ENCODE data around the gene USH1G.

Gene USH1G

GRCh38 chr17:74925242-74925641, 2.2 kb upstream of the USH1G start:
- H3K27ac ChIP-seq (ENCODE audit: low read length), result no peak overlapping the region
- no peak overlapping the region for H3K9ac ChIP-seq (ENCODE audit: low read length)
- TF ChIP-seq EZH2phosphoT487 (IDR thresholded peaks at IDR 0.05; ENCODE audit: low read depth) (no peak), CTCF (IDR thresholded peaks at IDR 0.05; ENCODE audit: low read depth, low read length) (no peak)
- H3K9me3 ChIP-seq (ENCODE audit: insufficient read depth, low read length), result no peaks in the 10 kb centered on the region
- no peaks in the 10 kb centered on the region for H4K20me1 ChIP-seq (ENCODE audit: insufficient read depth, low read length)
- no peak overlapping the region for H3K4me2 ChIP-seq (ENCODE audit: low read length)
- H3K36me3 ChIP-seq (replicated peaks; ENCODE audit: low read depth, low read length), result no peaks in the 10 kb centered on the region
- no peaks in the 10 kb centered on the region for H3K4me1 ChIP-seq (ENCODE audit: low read length)
- H3K4me3 ChIP-seq (ENCODE audit: low read length), result no peak overlapping the region
- no peak overlapping the region for H2AFZ ChIP-seq (ENCODE audit: low read depth, low read length)
- no peaks in the 10 kb centered on the region for H3K79me2 ChIP-seq (ENCODE audit: low read length)
- no peaks in the 10 kb centered on the region for H3K27me3 ChIP-seq (ENCODE audit: low read depth, low read length)

- Histone ChIP-seq H3K79me2 (ENCODE audit: low read length) (no peaks in the 10 kb centered on the region), H3K36me3 (replicated peaks; ENCODE audit: low read depth, low read length) (no peaks in the 10 kb centered on the region), H3K9ac (ENCODE audit: low read length) (no peak within 1 kb of the TSS), H4K20me1 (ENCODE audit: insufficient read depth, low read length) (no peaks in the 10 kb centered on the region), H3K27me3 (ENCODE audit: low read depth, low read length) (no peaks in the 10 kb centered on the region), H2AFZ (ENCODE audit: low read depth, low read length) (no peak within 1 kb of the TSS), H3K4me1 (ENCODE audit: low read length) (no peaks in the 10 kb centered on the region), H3K4me3 (ENCODE audit: low read length) (no peak within 1 kb of the TSS), H3K27ac (ENCODE audit: low read length) (no peak within 1 kb of the TSS), H3K9me3 (ENCODE audit: insufficient read depth, low read length) (no peaks in the 10 kb centered on the region), H3K4me2 (ENCODE audit: low read length) (no peak within 1 kb of the TSS)
- no peak for TF ChIP-seq CTCF (IDR thresholded peaks at IDR 0.05; ENCODE audit: low read depth, low read length)
- TF ChIP-seq EZH2phosphoT487 (IDR thresholded peaks at IDR 0.05; ENCODE audit: low read depth), result no peak
Observed at GRCh38 chr17:74924250-74924948, 1.3 kb upstream of the USH1G start, which contains the start of gene OTOP2. Gene OTOP2 (plus strand): TSS chr17:74924273. CDS start chr17:74924633, 360 bp downstream.

GRCh38 chr17:74923538-74924249, 639 bp upstream of the USH1G start:
- no peak overlapping the region for H3K4me2 ChIP-seq (ENCODE audit: low read length)
- H4K20me1 ChIP-seq (ENCODE audit: insufficient read depth, low read length), result no peaks in the 10 kb centered on the region
- H3K4me1 ChIP-seq (ENCODE audit: low read length), result no peaks in the 10 kb centered on the region
- no peak overlapping the region for H3K27ac ChIP-seq (ENCODE audit: low read length)
- H3K9ac ChIP-seq (ENCODE audit: low read length), result no peak overlapping the region
- no peaks in the 10 kb centered on the region for H3K36me3 ChIP-seq (replicated peaks; ENCODE audit: low read depth, low read length)
- no peak overlapping the region for H3K4me3 ChIP-seq (ENCODE audit: low read length)
- no peaks in the 10 kb centered on the region for H3K27me3 ChIP-seq (ENCODE audit: low read depth, low read length)
- TF ChIP-seq CTCF (IDR thresholded peaks at IDR 0.05; ENCODE audit: low read depth, low read length) (peak; percentile 44), EZH2phosphoT487 (IDR thresholded peaks at IDR 0.05; ENCODE audit: low read depth) (no peak)
- no peak overlapping the region for H2AFZ ChIP-seq (ENCODE audit: low read depth, low read length)
- no peaks in the 10 kb centered on the region for H3K9me3 ChIP-seq (ENCODE audit: insufficient read depth, low read length)
- no peaks in the 10 kb centered on the region for H3K79me2 ChIP-seq (ENCODE audit: low read length)

GRCh38 chr17:74922172-74922571, 883 bp downstream of the USH1G start:
- H3K4me3 ChIP-seq (ENCODE audit: low read length), result no peak overlapping the region
- H4K20me1 ChIP-seq (ENCODE audit: insufficient read depth, low read length), result no peaks in the 10 kb centered on the region
- H3K4me2 ChIP-seq (ENCODE audit: low read length), result no peak overlapping the region
- no peak for TF ChIP-seq EZH2phosphoT487 (IDR thresholded peaks at IDR 0.05; ENCODE audit: low read depth)
- TF ChIP-seq CTCF (IDR thresholded peaks at IDR 0.05; ENCODE audit: low read depth, low read length), result no peak
- H3K79me2 ChIP-seq (ENCODE audit: low read length), result no peaks in the 10 kb centered on the region
- H3K27me3 ChIP-seq (ENCODE audit: low read depth, low read length), result no peaks in the 10 kb centered on the region
- no peaks in the 10 kb centered on the region for H3K9me3 ChIP-seq (ENCODE audit: insufficient read depth, low read length)
- H3K9ac ChIP-seq (ENCODE audit: low read length), result no peak overlapping the region
- no peak overlapping the region for H3K27ac ChIP-seq (ENCODE audit: low read length)
- H3K4me1 ChIP-seq (ENCODE audit: low read length), result no peaks in the 10 kb centered on the region
- no peak overlapping the region for H2AFZ ChIP-seq (ENCODE audit: low read depth, low read length)
- H3K36me3 ChIP-seq (replicated peaks; ENCODE audit: low read depth, low read length), result no peaks in the 10 kb centered on the region
